Measurements from ENCODE around the gene YARS1.

The YARS1 gene

DNA sequence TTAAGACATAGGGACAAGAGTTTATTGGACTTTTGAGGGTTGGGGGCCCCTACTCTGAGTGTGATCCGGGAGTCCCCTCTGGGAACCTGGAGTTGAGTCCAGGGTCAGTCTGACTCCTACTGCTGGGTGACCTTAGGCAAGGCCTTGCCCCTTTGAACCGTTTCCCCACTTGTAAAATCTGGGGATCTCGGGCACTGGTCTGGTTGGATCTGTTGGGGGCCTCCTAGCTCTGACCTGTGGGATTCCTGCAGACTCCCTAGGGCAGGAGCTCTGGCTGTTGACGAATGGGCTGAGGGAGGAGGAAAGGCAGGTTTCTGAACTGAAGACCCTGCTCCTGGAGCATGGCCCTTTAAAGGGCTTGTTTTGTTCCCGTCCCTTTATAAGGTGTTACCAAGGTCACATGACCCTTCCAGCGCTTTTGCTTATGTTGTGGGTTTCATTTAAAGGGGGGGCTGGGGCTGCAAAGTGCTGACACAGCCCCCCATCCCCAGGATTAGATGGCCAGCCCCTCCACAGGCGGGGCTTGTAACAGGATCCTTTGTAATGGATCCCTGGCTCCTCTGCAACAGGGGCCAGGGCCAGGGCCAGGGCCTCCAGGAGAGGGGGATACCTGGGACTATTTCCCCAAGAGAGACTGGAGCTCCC lies 50.7 kb downstream of the YARS1 start:
- H3K27ac ChIP-seq, result 0 out of 2 replicates have a peak overlapping the region, but pooled peaks have one; percentile 10
- TF ChIP-seq, protein P1, sequence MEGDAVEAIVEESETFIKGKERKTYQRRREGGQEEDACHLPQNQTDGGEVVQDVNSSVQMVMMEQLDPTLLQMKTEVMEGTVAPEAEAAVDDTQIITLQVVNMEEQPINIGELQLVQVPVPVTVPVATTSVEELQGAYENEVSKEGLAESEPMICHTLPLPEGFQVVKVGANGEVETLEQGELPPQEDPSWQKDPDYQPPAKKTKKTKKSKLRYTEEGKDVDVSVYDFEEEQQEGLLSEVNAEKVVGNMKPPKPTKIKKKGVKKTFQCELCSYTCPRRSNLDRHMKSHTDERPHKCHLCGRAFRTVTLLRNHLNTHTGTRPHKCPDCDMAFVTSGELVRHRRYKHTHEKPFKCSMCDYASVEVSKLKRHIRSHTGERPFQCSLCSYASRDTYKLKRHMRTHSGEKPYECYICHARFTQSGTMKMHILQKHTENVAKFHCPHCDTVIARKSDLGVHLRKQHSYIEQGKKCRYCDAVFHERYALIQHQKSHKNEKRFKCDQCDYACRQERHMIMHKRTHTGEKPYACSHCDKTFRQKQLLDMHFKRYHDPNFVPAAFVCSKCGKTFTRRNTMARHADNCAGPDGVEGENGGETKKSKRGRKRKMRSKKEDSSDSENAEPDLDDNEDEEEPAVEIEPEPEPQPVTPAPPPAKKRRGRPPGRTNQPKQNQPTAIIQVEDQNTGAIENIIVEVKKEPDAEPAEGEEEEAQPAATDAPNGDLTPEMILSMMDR (IDR thresholded peaks at IDR 0.05), result no peak
- TF ChIP-seq ZFX (IDR thresholded peaks at IDR 0.05; ENCODE audit: borderline replicate concordance), result no peak

DNA sequence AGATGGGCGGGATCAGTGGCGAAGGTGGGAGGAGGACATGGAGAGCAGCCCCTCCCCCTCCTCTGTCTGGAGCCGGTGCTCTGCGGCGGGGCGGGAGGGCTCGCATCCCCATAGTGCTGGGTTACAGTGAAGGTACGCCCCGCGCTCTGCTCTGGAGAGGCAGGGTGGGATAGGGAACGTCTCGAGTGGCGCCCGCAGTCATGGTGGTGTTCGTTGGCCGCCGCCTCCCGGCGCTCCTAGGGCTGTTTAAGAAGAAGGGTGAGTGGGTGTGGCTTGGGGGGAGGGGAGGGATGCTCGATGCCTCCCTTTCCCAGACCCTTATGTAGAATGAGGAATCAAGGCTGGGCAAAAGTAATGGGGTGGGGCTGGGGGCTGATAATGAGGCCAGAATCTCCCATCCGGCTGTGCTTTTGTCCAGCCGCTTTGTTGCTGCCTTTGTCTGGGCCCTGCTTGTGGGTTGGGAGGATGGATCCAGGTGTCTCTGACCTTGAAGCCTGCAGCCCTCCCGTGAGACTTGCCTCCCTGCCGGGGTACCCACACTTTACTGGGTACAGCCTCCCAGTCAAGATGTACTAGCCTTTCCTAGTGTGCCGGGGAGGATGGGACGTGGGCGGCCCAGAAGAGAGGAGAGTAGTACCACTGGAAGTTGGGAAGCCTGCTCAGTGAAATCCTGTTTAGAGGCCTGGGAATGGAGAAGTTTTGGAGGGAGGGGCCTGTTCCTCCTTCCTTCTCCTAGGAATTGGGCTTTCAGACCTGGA lies 51.4 kb downstream of the YARS1 start:
- 0 out of 2 replicates have a peak overlapping the region, but pooled peaks have one; percentile 7 for H3K27ac ChIP-seq
- TF ChIP-seq ZFX (IDR thresholded peaks at IDR 0.05; ENCODE audit: borderline replicate concordance), result no peak
- TF ChIP-seq, protein P1 (IDR thresholded peaks at IDR 0.05), result no peak

DNA sequence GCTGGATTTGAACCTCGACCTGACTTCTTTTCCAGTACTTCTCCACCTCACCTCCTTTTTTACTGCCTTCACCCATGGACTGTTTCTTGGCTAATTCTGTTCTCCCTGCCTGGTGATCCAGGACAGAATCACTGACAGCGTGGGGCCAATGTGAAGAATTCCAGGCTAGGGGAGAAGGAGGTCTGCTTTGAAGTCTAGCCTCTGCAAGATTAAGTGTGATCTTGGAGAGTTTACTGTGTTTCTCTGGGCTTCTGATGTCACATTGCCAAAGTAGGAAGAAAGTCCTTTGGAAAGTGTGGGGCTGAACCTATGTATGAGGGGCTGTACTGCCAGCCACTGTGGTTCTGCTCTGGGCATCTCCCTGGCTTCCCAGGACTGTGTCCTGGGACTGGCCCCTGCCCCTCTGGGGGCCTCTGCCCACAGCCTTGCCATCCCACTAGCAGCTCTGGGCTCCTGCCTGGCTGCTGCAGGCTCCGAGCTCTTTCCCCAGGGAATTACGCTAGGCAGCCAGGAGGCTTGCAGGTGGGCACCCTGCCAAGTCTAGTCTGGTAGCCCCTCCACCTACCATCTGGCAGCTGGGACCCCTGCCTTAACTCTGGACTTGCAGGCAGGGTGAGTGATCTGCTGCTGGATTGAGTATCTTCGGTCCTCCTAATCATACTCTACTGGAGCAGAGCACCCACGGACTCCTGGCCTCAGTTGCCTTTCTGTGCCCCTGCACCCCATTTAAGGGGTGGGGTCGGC lies 52.2 kb downstream of the YARS1 start:
- H3K27ac ChIP-seq, result 0 out of 2 replicates have a peak overlapping the region, but pooled peaks have one; percentile 4
- TF ChIP-seq ZFX (IDR thresholded peaks at IDR 0.05; ENCODE audit: borderline replicate concordance), result no peak
- TF ChIP-seq, protein P1 (IDR thresholded peaks at IDR 0.05), result no peak

DNA sequence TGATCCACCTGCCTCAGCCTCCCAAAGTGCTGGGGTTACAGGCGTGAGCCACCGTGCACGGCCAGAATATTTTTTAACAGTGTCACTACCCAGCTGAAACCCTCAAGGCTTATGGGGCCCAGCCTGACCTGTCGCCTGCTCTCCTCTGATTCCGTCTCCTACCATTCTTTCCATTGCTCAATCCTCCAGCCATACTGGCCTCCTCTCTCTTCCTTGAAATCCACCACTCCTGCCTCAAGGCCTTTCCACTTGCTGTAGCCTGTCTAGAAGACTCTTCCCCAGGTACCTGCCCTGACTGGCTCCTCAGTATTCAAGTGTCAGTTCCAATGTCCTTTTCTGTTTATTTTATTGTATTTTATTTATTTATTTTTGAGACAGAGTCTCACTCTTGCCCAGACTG lies 53.9 kb downstream of the YARS1 start:
- TF ChIP-seq, protein P1 (IDR thresholded peaks at IDR 0.05), result no peak
- no peak for TF ChIP-seq ZFX (IDR thresholded peaks at IDR 0.05; ENCODE audit: borderline replicate concordance)

DNA sequence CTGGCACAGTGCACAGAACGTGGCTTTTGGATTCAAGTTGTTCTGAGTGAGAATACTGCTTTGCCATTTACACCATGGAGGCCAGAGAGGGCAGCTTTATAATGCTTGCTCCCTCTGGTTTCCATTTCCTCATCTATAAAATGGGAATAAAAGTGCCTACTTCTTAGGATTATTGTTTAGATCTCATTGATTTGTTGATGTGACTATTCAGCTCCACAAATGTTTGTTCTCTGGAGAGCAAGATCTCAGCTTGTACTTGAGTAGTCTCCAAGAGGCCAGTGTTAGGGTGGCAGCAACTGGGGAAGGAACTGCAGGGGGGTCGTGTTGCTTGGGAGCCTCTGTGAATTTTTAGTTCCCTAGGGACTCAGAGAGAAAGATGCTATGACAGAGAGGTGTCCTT lies 55.2 kb downstream of the YARS1 start:
- no peak for TF ChIP-seq ZFX (IDR thresholded peaks at IDR 0.05; ENCODE audit: borderline replicate concordance)
- TF ChIP-seq, protein P1 (IDR thresholded peaks at IDR 0.05), result no peak
- H3K27ac ChIP-seq, result peak overlapping the region; percentile 77

More for the DNA sequence above, 53.9 kb downstream of the YARS1 start:
- H3K27ac ChIP-seq, result peak overlapping the region; percentile 23; the same call in 1 of the 2 replicates

DNA sequence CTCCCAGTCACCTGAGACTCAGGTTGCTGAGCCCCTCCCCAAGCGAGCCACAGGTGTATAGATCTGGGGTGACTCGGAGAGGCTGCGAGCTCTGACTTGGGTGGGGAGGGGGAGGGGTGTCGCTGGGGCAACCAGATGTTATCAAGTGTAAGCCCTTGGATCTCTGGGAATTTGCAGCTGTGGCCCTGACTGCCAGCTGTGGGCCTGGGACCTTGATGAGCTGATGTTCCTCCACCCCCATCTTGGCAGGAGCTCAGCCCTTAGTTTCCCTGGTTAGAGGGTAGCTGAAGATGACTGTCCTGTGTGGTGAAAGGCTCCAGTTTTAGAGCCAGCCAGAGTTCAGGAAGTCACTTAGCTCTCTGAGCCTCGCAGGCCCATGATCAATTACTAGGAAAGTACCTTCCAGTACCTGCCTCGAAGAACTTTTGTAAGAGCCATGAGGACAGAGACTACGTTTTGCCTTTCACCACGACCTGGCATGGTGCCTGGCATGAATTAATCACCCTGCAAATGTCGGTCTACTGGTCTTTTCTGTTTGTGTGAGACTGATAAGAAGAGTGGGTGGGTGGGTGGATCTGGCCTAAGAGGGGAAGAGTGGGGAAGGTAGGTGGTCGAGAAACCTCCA lies 55.8 kb downstream of the YARS1 start:
- H3K27ac ChIP-seq, result peak overlapping the region; percentile 77
- TF ChIP-seq ZFX (IDR thresholded peaks at IDR 0.05; ENCODE audit: borderline replicate concordance), result no peak
- TF ChIP-seq, protein P1 (IDR thresholded peaks at IDR 0.05), result no peak

Data from 22Rv1 (cell line).